Liver (tissue), 9 donors: ENCODE data around the gene IQSEC3. TPM values are rescaled to one million over a fixed set of nuclear protein-coding genes. Genes with fewer than 3 reads are reported as not detected.
A peak's percentile ranks its signal among the peaks of the same experiment; 100 is the strongest.

Experiments used
- DNase-seq: peaks from one replicate; pipeline ENCODE4 v3.0.0-alpha.2; 2017; ENCODE audit warnings: low spot score
- H3K27ac ChIP-seq, 2 donors: one replicate each; pipeline ENCODE4 v1.7.0; 2013; ENCODE audit warnings: inconsistent platforms in 2 of 2, low read length in 2 of 2, control low read depth in 1 of 2, low read depth in 1 of 2, mild to moderate bottlenecking in 1 of 2
- H3K27me3 ChIP-seq, 4 donors: one replicate each; pipeline versions ENCODE4 v1.6.1 to v1.7.0; 2013; ENCODE audit warnings: low read length in 3 of 4, inconsistent platforms in 1 of 4, mild to moderate bottlenecking in 1 of 4, moderate library complexity in 1 of 4; ENCODE audit not compliant: control insufficient read depth in 4 of 4, insufficient read depth in 4 of 4
- H3K36me3 ChIP-seq, 4 donors: one replicate each; pipeline versions ENCODE4 v1.6.1 to v1.7.0; 2013; ENCODE audit warnings: low read length in 3 of 4, mild to moderate bottlenecking in 3 of 4, low read depth in 1 of 4, moderate library complexity in 1 of 4; ENCODE audit not compliant: control insufficient read depth in 4 of 4, insufficient read depth in 3 of 4
- H3K4me1 ChIP-seq, 4 donors: one replicate each; pipeline versions ENCODE4 v1.6.1 to v1.7.0; 2013; ENCODE audit warnings: low read length in 3 of 4, mild to moderate bottlenecking in 3 of 4, moderate library complexity in 1 of 4; ENCODE audit not compliant: control insufficient read depth in 4 of 4, insufficient read depth in 4 of 4
- H3K4me3 ChIP-seq, 3 donors: one replicate each; pipeline versions ENCODE4 v1.6.1 to v1.7.0; 2013; ENCODE audit warnings: low read length in 3 of 3, control low read depth in 1 of 3, low read depth in 1 of 3, mild to moderate bottlenecking in 1 of 3
- H3K9ac ChIP-seq, 2 donors: one replicate each; pipeline ENCODE4 v1.7.0; 2013; ENCODE audit warnings: low read length in 2 of 2, mild to moderate bottlenecking in 2 of 2, moderate library complexity in 2 of 2, control low read depth in 1 of 2, low read depth in 1 of 2
- H3K9me3 ChIP-seq, 4 donors: one replicate each; pipeline versions ENCODE4 v1.6.1 to v1.7.0; 2013; ENCODE audit warnings: low read length in 3 of 4; ENCODE audit not compliant: control insufficient read depth in 4 of 4
- ATF3 ChIP-seq: IDR thresholded peaks from 2 replicates; pipeline ENCODE4 v1.6.1; 2016; ENCODE audit warnings: antibody characterized with exemption
- CTCF ChIP-seq: fragments of 150-350 bp; IDR thresholded peaks from 2 replicates; pipeline ENCODE4 v1.5.1; 2017; ENCODE audit warnings: improper control_type of control experiment, low read depth, low read length; ENCODE audit not compliant: missing input control
- EGR1 ChIP-seq, 2 donors: IDR thresholded peaks; 2 replicates each; pipeline ENCODE4 v1.6.1; 2016 to 2018; ENCODE audit warnings: antibody characterized with exemption in 2 of 2, low read depth in 2 of 2
- FOXA1 ChIP-seq: IDR thresholded peaks from 2 replicates; pipeline ENCODE4 v1.6.1; 2016; ENCODE audit warnings: antibody characterized with exemption
- FOXA2 ChIP-seq: IDR thresholded peaks from 2 replicates; pipeline ENCODE4 v1.6.1; 2016; ENCODE audit warnings: antibody characterized with exemption
- GABPA ChIP-seq, 2 donors: IDR thresholded peaks in 1 of 2; conservative IDR thresholded peaks in 1 of 2; 2 replicates each; pipeline ENCODE4 v1.6.1; 2016; ENCODE audit warnings: antibody characterized with exemption in 2 of 2, mild to moderate bottlenecking in 1 of 2, moderate library complexity in 1 of 2
- HNF4A ChIP-seq, 2 donors: conservative IDR thresholded peaks; 2 replicates each; pipeline ENCODE4 v1.6.1; 2016; ENCODE audit warnings: antibody characterized with exemption in 2 of 2, mild to moderate bottlenecking in 2 of 2
- HNF4G ChIP-seq: IDR thresholded peaks from 2 replicates; pipeline ENCODE4 v1.6.1; 2016; ENCODE audit warnings: antibody characterized with exemption
- JUND ChIP-seq, 2 donors: IDR thresholded peaks; 2 replicates each; pipeline ENCODE4 v1.6.1; 2016; ENCODE audit warnings: antibody characterized with exemption in 2 of 2
- MAX ChIP-seq: IDR thresholded peaks from 2 replicates; pipeline ENCODE4 v1.6.1; 2016; ENCODE audit warnings: antibody characterized with exemption
- NR2F2 ChIP-seq: IDR thresholded peaks from 2 replicates; pipeline ENCODE4 v1.6.1; 2016; ENCODE audit warnings: antibody characterized with exemption
- RAD21 ChIP-seq, 2 donors: IDR thresholded peaks; 2 replicates each; pipeline ENCODE4 v1.6.1; 2016; ENCODE audit warnings: antibody characterized with exemption in 2 of 2, mild to moderate bottlenecking in 2 of 2
- REST ChIP-seq: IDR thresholded peaks from 2 replicates; pipeline ENCODE4 v1.6.1; 2016; ENCODE audit warnings: antibody characterized with exemption, mild to moderate bottlenecking
- RXRA ChIP-seq, 2 donors: IDR thresholded peaks; 2 replicates each; pipeline ENCODE4 v1.6.1; 2017 to 2018; ENCODE audit warnings: antibody characterized with exemption in 2 of 2, mild to moderate bottlenecking in 1 of 2
- SP1 ChIP-seq: IDR thresholded peaks from 2 replicates; pipeline ENCODE4 v1.6.1; 2018; ENCODE audit warnings: antibody characterized with exemption, mild to moderate bottlenecking
- TAF1 ChIP-seq: conservative IDR thresholded peaks from 2 replicates; pipeline ENCODE4 v1.6.1; 2016; ENCODE audit warnings: antibody characterized with exemption, mild to moderate bottlenecking
- YY1 ChIP-seq: IDR thresholded peaks from 2 replicates; pipeline ENCODE4 v1.6.1; 2016; ENCODE audit warnings: antibody characterized with exemption, mild to moderate bottlenecking
- ZBTB33 ChIP-seq: IDR thresholded peaks from 2 replicates; pipeline ENCODE4 v1.6.1; 2016; ENCODE audit warnings: antibody characterized with exemption
- WGBS: extraction: QIAGEN DNeasy Blood & Tissue Kit; methylation state at CpG from one replicate; pipeline ENCODE4 v1.1.7; 2013; 5-methylcytosine and 5-hydroxymethylcytosine counted together
- polyA plus RNA-seq, 2 donors: library from polyadenylated mRNA; stranded (reverse) in 1 of 2; unstranded in 1 of 2; fragments of 200-250 nt in 1 of 2; fragments of >200 nt in 1 of 2; fragmentation: Nextera tagmentation in 1 of 2; extraction: Ambion mirVana in 1 of 2; gene quantifications; one replicate each; pipeline versions ENCODE4 v1.2.1 to v1.2.3, GENCODE V29; 2013 to 2015
- total RNA-seq, 2 donors: library from RNA; depleted of rRNA; stranded (reverse); fragments of >200 nt; gene quantifications; one replicate each; pipeline ENCODE4 v1.2.3, GENCODE V29; 2014
- donor health status: healthy.
- donor health status: healthy.
- donor health status: healthy.
- donor health status: healthy.
- donor health status: healthy.

Gene IQSEC3
- total and polyA plus RNA-seq, 4 donors: under 0.01 to 0.79 (median 0.48) TPM

- Histone ChIP-seq H3K36me3 (peaks cover 1 to 53% (median 42%) of the 10 kb centered on the region in 4 donors), H3K9ac (no peak overlapping the region), H3K9me3 (no peaks in the 10 kb centered on the region), H3K4me3 (peak overlapping the region in 1 of 3 donors; percentile 22), H3K27ac (no peak overlapping the region), H3K4me1 (peaks cover 0 to 6% (median 0%) of the 10 kb centered on the region in 4 donors), H3K27me3 (no peaks in the 10 kb centered on the region)
- DNase-seq: no peak
- TF ChIP-seq HNF4G: no peak
- no peak for TF ChIP-seq ZBTB33
- no peak for TF ChIP-seq CTCF
- no peak for TF ChIP-seq MAX
- TF ChIP-seq HNF4A (conservative IDR thresholded peaks at IDR 0.05): no peak
- TF ChIP-seq RAD21 (IDR thresholded peaks at IDR 0.05): no peak
- TF ChIP-seq TAF1: no peak
- no peak for TF ChIP-seq FOXA1
- no peak for TF ChIP-seq GABPA (IDR thresholded peaks at IDR 0.05 in 1 of 2, conservative IDR thresholded peaks at IDR 0.05 in 1 of 2)
- TF ChIP-seq SP1: no peak
- no peak for TF ChIP-seq FOXA2
- TF ChIP-seq EGR1 (IDR thresholded peaks at IDR 0.05; ENCODE audit: low read depth in 2 of 2): no peak
- WGBS: 60% methylated on average over 84 of the region's 84 CpGs
These were observed 137.1 kb downstream of the IQSEC3 start for GRCh38 chr12:203462-204260.

GRCh38 chr12:204261-204678 lies 137.7 kb downstream of the IQSEC3 start:
- 95% methylated on average over 11 of the region's 11 CpGs for WGBS
- TF ChIP-seq HNF4A (conservative IDR thresholded peaks at IDR 0.05): no peak
- no peak for TF ChIP-seq EGR1 (IDR thresholded peaks at IDR 0.05; ENCODE audit: low read depth in 2 of 2)
- TF ChIP-seq NR2F2: no peak
- TF ChIP-seq TAF1: no peak
- no peak for TF ChIP-seq HNF4G
- no peak for TF ChIP-seq JUND (IDR thresholded peaks at IDR 0.05)
- TF ChIP-seq ATF3: no peak
- no peak for TF ChIP-seq REST
- no peak for TF ChIP-seq GABPA (IDR thresholded peaks at IDR 0.05 in 1 of 2, conservative IDR thresholded peaks at IDR 0.05 in 1 of 2)
- no peak for TF ChIP-seq SP1
- TF ChIP-seq RXRA (IDR thresholded peaks at IDR 0.05): no peak
- TF ChIP-seq FOXA2: no peak
- no peak for TF ChIP-seq RAD21 (IDR thresholded peaks at IDR 0.05)
- no peak for TF ChIP-seq MAX
- TF ChIP-seq ZBTB33: no peak
- no peak for TF ChIP-seq YY1

More at GRCh38 chr12:204261-204678, 137.7 kb downstream of the IQSEC3 start:
- H3K9me3 ChIP-seq: no peaks in the 10 kb centered on the region
- H3K36me3 ChIP-seq: peaks cover 1 to 46% (median 38%) of the 10 kb centered on the region in 4 donors
- H3K4me3 ChIP-seq: no peak overlapping the region
- H3K27ac ChIP-seq: no peak overlapping the region
- no peak overlapping the region for H3K9ac ChIP-seq
- no peaks in the 10 kb centered on the region for H3K27me3 ChIP-seq
- peaks cover 0 to 13% (median 5%) of the 10 kb centered on the region in 4 donors for H3K4me1 ChIP-seq
- no peak for DNase-seq
